ENCODE measurements around the gene FAM120AOS. TPM values are rescaled to one million over a fixed set of nuclear protein-coding genes. Genes with fewer than 3 reads are reported as not detected.

The FAM120AOS gene
- polyA plus RNA-seq, 1 of the 3 experiments (the other 2 are of a cell fraction), result 30.1 TPM

DNA sequence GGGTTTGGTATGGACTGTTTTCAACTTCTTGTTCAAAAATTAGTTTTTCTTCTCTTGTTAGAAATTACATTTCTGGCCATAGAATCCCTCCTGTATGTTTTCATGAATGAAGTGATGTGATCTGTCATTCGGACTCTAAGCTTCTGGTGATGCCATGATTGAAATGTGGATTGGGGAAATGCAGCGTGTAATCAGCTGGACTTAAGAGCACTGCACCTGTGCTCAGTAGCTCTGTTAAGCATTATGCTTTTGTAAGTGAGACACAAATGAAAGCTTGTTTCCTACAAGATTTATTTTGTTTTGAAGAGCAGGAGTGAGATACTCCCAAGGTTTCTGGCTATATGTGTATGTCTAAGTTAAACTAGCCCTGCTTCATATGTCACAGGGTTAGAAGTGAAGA lies 24.0 kb upstream of the FAM120AOS start:
- H3K4me2 ChIP-seq, result no peak overlapping the region
- H3K27me3 ChIP-seq (ENCODE audit: insufficient read depth), result no peaks in the 10 kb centered on the region
- H3K9me3 ChIP-seq, result no peaks in the 10 kb centered on the region
- H3K4me1 ChIP-seq (ENCODE audit: control insufficient read depth in 1 of 2, insufficient read depth in 2 of 2, low read depth in 1 of 2, low read length in 1 of 2), result peaks cover 0 to 13% of the 10 kb centered on the region in 2 experiments; a peak in 3 of 4 replicates
- no peaks in the 10 kb centered on the region for H3K9me2 ChIP-seq
- peaks cover 4% of the 10 kb centered on the region for H3F3A ChIP-seq (replicated peaks; ENCODE audit: insufficient read depth)
- H3K9ac ChIP-seq, result no peak overlapping the region
- WGBS (ENCODE audit: low lambda C conversion rate), result 94% methylated on average over 2 of the region's 2 CpGs
- no peak overlapping the region for H2AFZ ChIP-seq (ENCODE audit: low read depth)
- ChIA-PET POLR2A (no interaction called here), CTCF (interaction anchor here (1.2 kb wide), 1 partner anchor 9 kb away, joined by 4 read pairs; no protein-coding TSS in a partner anchor)
- peaks cover 18% of the 10 kb centered on the region for H4K20me1 ChIP-seq (ENCODE audit: insufficient read depth)
- no peak overlapping the region for H3K27ac ChIP-seq (ENCODE audit: low read depth in 2 of 2, low read length in 1 of 2)
- no peak for TF ChIP-seq FOSL2 (IDR thresholded peaks at IDR 0.05; ENCODE audit: borderline replicate concordance, low read depth)
- peaks cover 20 to 23% of the 10 kb centered on the region in 2 experiments for H3K36me3 ChIP-seq (replicated peaks in 1 of 2; ENCODE audit: control insufficient read depth in 1 of 2, insufficient read depth in 2 of 2, low read length in 1 of 2)
- H3K79me2 ChIP-seq (ENCODE audit: insufficient read depth), result peaks cover 91% of the 10 kb centered on the region
- DNase-seq, result no peak
- H3K4me3 ChIP-seq (ENCODE audit: low read depth in 2 of 2, low read length in 1 of 2), result no peak overlapping the region

DNA sequence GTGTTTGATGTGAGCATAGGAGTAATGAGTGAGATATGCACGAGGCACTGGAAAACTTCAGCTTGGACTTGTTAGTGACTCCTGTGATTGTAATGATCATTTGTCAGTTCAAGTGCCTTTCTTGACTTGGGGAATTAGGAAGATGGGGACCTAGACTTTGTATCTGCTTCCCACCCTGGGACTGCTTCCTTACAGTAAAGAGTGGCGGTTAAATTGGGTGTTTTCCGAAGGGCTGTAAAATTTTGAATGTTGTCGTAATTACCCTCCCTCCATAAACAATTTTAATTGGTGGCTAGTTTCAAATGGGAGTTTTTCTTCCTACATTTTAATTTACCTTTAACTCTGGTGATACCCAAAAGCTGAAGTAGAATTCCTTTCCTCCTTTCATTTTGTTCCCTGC lies 23.5 kb upstream of the FAM120AOS start:
- Histone ChIP-seq H3K9me3 (no peaks in the 10 kb centered on the region), H3K36me3 (replicated peaks in 1 of 2; ENCODE audit: control insufficient read depth in 1 of 2, insufficient read depth in 2 of 2, low read length in 1 of 2) (peaks cover 22 to 28% of the 10 kb centered on the region in 2 experiments), H3K27me3 (ENCODE audit: insufficient read depth) (no peaks in the 10 kb centered on the region), H2AFZ (ENCODE audit: low read depth) (no peak overlapping the region), H3K9me2 (no peaks in the 10 kb centered on the region), H3K9ac (no peak overlapping the region), H3K79me2 (ENCODE audit: insufficient read depth) (peaks cover 91% of the 10 kb centered on the region), H3K4me3 (ENCODE audit: low read depth in 2 of 2, low read length in 1 of 2) (no peak overlapping the region), H3K4me2 (no peak overlapping the region), H3F3A (replicated peaks; ENCODE audit: insufficient read depth) (peaks cover 4% of the 10 kb centered on the region), H3K4me1 (ENCODE audit: control insufficient read depth in 1 of 2, insufficient read depth in 2 of 2, low read depth in 1 of 2, low read length in 1 of 2) (peaks cover 0 to 13% of the 10 kb centered on the region in 2 experiments; a peak in 3 of 4 replicates), H3K27ac (ENCODE audit: low read depth in 2 of 2, low read length in 1 of 2) (no peak overlapping the region), H4K20me1 (ENCODE audit: insufficient read depth) (peaks cover 18% of the 10 kb centered on the region)
- CTCF ChIA-PET, result interaction anchor here (1.2 kb wide), 1 partner anchor 8 kb away, joined by 4 read pairs; no protein-coding TSS in a partner anchor
- DNase-seq, result no peak
- no peak for TF ChIP-seq EP300 (IDR thresholded peaks at IDR 0.05; ENCODE audit: borderline replicate concordance in 1 of 2, low read depth in 1 of 2, low read length in 1 of 2)
- TF ChIP-seq NFIC (IDR thresholded peaks at IDR 0.05; ENCODE audit: borderline replicate concordance), result no peak
- no peak for TF ChIP-seq RXRA (IDR thresholded peaks at IDR 0.05; ENCODE audit: borderline replicate concordance, low read depth)
- TF ChIP-seq, protein P1, sequence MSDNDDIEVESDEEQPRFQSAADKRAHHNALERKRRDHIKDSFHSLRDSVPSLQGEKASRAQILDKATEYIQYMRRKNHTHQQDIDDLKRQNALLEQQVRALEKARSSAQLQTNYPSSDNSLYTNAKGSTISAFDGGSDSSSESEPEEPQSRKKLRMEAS (IDR thresholded peaks at IDR 0.05; ENCODE audit: low read depth), result no peak
- TF ChIP-seq RCOR1 (IDR thresholded peaks at IDR 0.05; ENCODE audit: low read length), result no peak
- TF ChIP-seq FOXM1 (IDR thresholded peaks at IDR 0.05; ENCODE audit: low read depth), result no peak
- no peak for TF ChIP-seq GABPA (IDR thresholded peaks at IDR 0.05; ENCODE audit: low read depth)
- TF ChIP-seq FOSL2 (IDR thresholded peaks at IDR 0.05; ENCODE audit: borderline replicate concordance, low read depth), result no peak
- TF ChIP-seq, protein P2, sequence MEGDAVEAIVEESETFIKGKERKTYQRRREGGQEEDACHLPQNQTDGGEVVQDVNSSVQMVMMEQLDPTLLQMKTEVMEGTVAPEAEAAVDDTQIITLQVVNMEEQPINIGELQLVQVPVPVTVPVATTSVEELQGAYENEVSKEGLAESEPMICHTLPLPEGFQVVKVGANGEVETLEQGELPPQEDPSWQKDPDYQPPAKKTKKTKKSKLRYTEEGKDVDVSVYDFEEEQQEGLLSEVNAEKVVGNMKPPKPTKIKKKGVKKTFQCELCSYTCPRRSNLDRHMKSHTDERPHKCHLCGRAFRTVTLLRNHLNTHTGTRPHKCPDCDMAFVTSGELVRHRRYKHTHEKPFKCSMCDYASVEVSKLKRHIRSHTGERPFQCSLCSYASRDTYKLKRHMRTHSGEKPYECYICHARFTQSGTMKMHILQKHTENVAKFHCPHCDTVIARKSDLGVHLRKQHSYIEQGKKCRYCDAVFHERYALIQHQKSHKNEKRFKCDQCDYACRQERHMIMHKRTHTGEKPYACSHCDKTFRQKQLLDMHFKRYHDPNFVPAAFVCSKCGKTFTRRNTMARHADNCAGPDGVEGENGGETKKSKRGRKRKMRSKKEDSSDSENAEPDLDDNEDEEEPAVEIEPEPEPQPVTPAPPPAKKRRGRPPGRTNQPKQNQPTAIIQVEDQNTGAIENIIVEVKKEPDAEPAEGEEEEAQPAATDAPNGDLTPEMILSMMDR (IDR thresholded peaks at IDR 0.05), result no peak
- 94% methylated on average over 4 of the region's 4 CpGs for WGBS (ENCODE audit: low lambda C conversion rate)
- POLR2A ChIA-PET, result no interaction called here

DNA sequence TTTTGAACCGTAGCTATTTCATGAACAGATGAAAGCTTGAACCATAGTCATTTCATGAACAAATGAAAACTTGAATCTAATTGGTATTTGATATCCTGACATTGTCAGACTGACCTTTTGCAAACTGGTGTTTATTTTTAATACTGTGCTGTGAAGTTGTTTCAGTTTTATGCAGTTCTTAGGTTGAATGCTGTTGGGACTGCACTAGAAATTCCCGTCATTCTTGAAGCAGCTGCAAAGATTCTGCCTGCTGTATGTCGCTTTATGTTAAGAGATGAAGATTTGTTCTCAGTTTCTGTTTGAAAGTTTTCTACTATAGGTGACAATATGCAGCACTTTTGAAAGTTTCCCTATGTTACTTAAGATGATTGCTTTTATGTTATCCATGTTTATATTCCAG lies 22.5 kb upstream of the FAM120AOS start:
- Histone ChIP-seq H3F3A (replicated peaks; ENCODE audit: insufficient read depth) (peaks cover 4% of the 10 kb centered on the region), H3K9me3 (no peaks in the 10 kb centered on the region), H3K4me2 (no peak overlapping the region), H4K20me1 (ENCODE audit: insufficient read depth) (peaks cover 16% of the 10 kb centered on the region), H3K9me2 (no peaks in the 10 kb centered on the region), H3K27me3 (ENCODE audit: insufficient read depth) (no peaks in the 10 kb centered on the region), H3K4me3 (ENCODE audit: low read depth in 2 of 2, low read length in 1 of 2) (no peak overlapping the region), H2AFZ (ENCODE audit: low read depth) (no peak overlapping the region), H3K79me2 (ENCODE audit: insufficient read depth) (peaks cover 91% of the 10 kb centered on the region), H3K4me1 (ENCODE audit: control insufficient read depth in 1 of 2, insufficient read depth in 2 of 2, low read depth in 1 of 2, low read length in 1 of 2) (peaks cover 0 to 11% of the 10 kb centered on the region in 2 experiments; a peak in 3 of 4 replicates), H3K27ac (ENCODE audit: low read depth in 2 of 2, low read length in 1 of 2) (peak overlapping the region in 1 of 2 experiments; percentile 16; a peak in 1 of 4 replicates), H3K36me3 (replicated peaks in 1 of 2; ENCODE audit: control insufficient read depth in 1 of 2, insufficient read depth in 2 of 2, low read length in 1 of 2) (peaks cover 29 to 34% of the 10 kb centered on the region in 2 experiments), H3K9ac (no peak overlapping the region)
- DNase-seq, result no peak
- TF ChIP-seq JUND (IDR thresholded peaks at IDR 0.05), result no peak
- no peak for TF ChIP-seq EP300 (IDR thresholded peaks at IDR 0.05; ENCODE audit: borderline replicate concordance in 1 of 2, low read depth in 1 of 2, low read length in 1 of 2)
- no peak for TF ChIP-seq TEAD4 (IDR thresholded peaks at IDR 0.05; ENCODE audit: borderline replicate concordance, insufficient read depth)
- no peak for TF ChIP-seq RCOR1 (IDR thresholded peaks at IDR 0.05; ENCODE audit: low read length)
- TF ChIP-seq POLR2AphosphoS5 (IDR thresholded peaks at IDR 0.05; ENCODE audit: low read depth, low read length), result no peak
- no peak for TF ChIP-seq GATA2 (CRISPR knock-in tag; IDR thresholded peaks at IDR 0.05)
- TF ChIP-seq, protein P3, sequence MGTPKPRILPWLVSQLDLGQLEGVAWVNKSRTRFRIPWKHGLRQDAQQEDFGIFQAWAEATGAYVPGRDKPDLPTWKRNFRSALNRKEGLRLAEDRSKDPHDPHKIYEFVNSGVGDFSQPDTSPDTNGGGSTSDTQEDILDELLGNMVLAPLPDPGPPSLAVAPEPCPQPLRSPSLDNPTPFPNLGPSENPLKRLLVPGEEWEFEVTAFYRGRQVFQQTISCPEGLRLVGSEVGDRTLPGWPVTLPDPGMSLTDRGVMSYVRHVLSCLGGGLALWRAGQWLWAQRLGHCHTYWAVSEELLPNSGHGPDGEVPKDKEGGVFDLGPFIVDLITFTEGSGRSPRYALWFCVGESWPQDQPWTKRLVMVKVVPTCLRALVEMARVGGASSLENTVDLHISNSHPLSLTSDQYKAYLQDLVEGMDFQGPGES (IDR thresholded peaks at IDR 0.05; ENCODE audit: low read depth, low read length), result no peak
- CTCF ChIA-PET, result no interaction called here
- POLR2A ChIA-PET, result no interaction called here
- 88% methylated on average over 3 of the region's 3 CpGs for WGBS (ENCODE audit: low lambda C conversion rate)
